Mammary epithelial cell (primary cell): Measurements from ENCODE around the gene SLC28A1.

Source experiments
- CTCF ChIP-seq, 2 donors: IDR thresholded peaks in 1 of 2; conservative IDR thresholded peaks in 1 of 2; 2 replicates each; pipeline ENCODE4 v1.5.1; 2011 to 2012; ENCODE audit warnings: inconsistent platforms in 2 of 2, low read length in 2 of 2, mild to moderate bottlenecking in 2 of 2, control low read depth in 1 of 2, low read depth in 1 of 2; ENCODE audit not compliant: insufficient read depth in 1 of 2; ENCODE audit errors: extremely low read depth in 1 of 2
- EZH2 ChIP-seq: IDR thresholded peaks from 2 replicates; pipeline ENCODE4 v1.6.1; 2012; ENCODE audit warnings: low read length, inconsistent platforms, borderline replicate concordance

- TF ChIP-seq CTCF (conservative IDR thresholded peaks at IDR 0.05 in 1 of 2, IDR thresholded peaks at IDR 0.05 in 1 of 2; ENCODE audit: extremely low read depth in 1 of 2, insufficient read depth in 1 of 2, low read depth in 1 of 2, low read length in 2 of 2) (no peak), EZH2 (no peak)
Observed at GRCh38 chr15:84970843-84971242, 86.4 kb downstream of the SLC28A1 start.
